Activated T-helper 1 cell treated with Interleukin-2 at 50 U/mL for 16 hours (primary cell): ENCODE measurements around the gene ZNF862.

ENCODE experiments used
- DNase-seq: peaks from one replicate; pipeline ENCODE4 v3.0.0-alpha.2; 2020; ENCODE audit warnings: low read depth

ZNF862 gene

GRCh38 chr7:149866779-149867447, 28.7 kb downstream of the ZNF862 start:
- no peak for DNase-seq

DNA sequence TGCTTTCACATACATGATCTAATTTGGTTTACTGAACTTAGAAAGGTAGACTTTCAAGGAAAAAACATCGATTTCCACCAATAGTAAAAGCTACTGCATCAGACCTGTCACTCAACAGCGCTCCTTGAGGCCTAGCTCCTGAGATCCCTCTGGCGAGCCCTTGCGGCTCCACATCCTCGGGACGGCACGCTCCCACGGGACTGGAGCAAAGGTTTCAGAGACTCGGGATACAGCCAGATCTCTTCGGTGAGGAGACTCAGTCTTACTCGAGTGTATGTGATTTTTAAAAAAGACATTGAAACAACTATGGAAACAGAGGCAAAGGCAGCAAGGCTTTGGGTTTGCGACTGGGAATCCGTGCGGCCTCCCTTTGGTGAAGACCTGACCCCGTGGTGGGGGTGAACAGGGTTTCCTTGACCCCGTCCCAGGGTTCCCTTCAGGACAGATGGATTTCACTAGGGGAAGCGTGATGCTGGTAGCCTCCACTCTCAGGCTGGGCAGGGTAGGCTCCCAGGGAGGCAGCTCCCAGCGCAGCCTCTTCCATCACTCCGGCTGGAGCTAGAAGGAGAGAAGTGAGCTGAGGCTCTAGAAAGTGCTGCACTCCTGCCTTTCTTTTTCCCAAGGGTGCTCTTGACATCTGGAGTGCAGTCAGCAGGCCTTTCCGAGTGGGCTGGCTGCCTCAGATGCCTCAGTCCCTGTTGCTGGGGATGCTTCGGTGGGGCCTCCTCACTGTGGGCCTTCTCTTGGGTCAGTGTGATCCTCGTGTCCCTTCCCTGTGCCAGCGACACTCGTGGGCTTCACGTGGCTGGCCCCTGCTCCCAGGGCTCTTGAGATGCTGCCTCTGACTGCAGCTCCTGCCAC, 29.8 kb downstream of the ZNF862 start:
- DNase-seq: no peak

DNA sequence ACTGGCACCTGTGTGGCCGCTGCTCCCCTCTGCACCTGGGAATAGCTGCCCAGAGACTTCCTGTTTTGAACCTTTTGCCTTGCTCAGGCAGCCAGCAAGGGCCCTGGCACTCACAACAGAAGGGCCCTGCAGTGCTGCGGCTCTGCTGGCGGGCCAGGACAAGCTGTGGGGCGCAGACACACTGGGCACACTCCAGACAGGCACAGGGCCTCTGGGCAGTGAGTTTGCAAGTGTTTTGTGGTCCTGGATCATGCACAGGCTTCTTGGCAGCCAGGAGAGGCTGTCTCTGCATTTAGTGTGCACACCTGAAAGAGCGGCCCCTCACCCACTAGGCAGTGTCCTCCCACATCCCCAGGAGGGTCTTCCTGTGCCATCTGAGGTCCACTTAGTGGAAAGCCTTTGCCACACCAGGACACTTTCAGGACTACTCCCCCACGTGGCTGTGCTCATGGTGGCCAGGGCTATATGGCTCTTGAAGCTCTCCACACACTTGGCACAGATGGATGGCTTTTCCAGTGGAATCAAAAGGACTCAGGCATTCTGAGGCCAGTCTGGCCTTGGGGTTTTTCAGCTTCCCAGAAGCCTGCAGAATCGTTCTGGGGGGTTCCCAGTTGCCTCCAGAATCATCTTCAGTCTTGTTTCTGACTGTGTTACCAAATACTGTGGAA, 30.6 kb downstream of the ZNF862 start:
- DNase-seq: no peak

DNA sequence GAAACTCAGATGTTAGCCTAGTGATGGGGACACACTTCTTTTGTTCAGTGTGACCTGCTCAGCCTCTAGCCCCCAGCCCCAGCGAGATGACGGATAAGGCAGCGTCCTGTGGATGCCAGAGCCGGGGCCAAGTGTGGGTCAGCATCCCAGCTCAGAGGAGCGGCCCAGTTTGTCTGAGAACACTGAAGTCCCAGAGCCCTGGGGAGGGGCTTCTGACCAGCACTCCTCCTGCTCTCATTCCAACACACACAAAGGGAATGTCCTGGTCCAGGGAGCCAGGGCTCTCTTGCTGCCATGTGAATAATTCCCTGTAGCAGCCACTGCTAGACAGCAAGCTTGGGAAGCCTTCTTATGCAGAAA, 31.1 kb downstream of the ZNF862 start:
- no peak for DNase-seq

DNA sequence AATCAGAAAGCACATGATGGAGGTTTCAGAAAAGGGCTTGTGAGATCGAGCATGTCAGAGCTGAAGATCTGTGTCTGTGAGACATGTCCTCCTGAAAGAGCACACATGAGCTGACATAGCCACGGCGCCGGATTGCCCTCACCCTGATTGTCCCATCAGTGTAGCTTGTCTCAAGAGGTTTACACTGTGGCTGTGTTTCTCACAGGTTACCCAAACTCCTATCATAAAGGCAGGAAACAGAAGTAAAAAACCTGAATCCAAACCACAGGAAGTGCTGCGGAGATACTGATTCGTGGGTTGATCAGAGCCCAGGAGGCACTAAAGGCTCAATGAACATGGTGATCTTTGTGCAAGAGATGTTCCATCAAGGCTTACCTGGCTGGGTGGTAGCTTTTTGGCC, 31.7 kb downstream of the ZNF862 start:
- no peak for DNase-seq

DNA sequence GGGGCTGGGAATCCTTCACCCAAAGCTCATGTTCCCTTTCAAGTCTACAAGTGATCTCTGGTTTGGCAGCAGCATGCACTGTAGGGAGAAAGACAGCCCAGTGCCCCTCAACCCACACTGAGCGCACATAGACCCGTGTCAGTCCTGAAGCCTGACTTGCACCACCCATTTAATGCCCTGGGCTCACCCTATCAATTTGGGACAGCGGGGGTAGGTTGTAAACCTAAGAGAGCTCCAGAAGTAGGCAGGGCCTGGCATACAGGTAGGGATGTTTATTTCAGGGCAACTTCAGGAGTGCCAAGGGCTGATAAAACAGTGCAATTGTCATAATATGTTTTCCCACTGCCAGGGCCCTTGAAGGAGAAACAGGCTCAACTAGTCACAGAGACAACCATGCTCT, 32.1 kb downstream of the ZNF862 start:
- no peak for DNase-seq

GRCh38 chr7:149870701-149871483, 32.7 kb downstream of the ZNF862 start:
- no peak for DNase-seq

DNA sequence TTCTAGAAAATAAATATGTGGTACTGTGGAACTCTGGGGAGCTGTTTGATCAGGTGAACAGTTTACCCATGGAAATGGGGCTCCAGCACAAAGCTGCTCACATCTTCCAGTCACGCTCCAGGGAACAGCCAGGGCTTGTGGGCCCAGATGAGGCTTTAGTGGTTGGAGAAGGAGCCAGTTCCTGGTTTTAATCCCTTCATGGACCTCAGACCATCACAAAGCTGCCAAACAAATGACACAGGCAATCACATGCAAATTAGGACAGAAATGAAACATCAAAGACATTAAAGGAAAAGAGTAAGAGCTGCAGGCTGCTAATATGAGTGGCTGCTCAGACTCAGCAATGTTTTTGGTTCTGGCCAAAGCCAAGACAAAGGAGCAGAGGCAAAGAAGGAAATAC, 33.4 kb downstream of the ZNF862 start:
- no peak for DNase-seq

DNA sequence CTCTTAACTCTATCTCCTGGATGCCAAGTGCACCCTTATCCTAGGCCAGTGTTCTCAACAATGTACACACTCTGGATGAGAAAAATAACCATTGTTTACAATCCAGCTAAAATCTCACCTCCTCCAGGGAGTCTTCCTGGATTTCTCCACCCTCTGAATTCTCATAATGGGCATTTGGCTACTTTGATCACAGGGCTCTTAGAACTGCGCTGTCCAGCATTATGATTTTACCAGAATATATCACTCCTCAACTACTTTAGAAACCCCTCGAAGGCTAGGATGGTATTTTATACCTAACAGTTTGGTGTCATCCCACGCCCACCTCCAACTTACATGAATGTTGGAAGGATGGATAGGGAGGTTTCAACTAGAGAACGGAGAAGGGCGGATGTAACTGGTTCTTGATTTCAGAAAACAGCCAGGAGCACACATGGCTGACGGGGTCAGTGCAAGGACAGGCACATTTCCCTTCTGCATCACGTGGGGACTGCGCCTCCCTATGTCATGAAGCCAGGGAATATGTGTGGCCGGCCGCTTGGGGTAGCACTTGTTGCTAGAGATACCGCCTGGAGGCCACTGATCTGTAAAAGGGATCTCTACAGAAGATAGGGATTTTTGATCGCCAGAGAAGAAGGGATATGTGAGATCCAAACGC, 34.4 kb downstream of the ZNF862 start:
- no peak for DNase-seq

- peak; percentile 88 for DNase-seq
Observed at GRCh38 chr7:149873074-149873969, 35.1 kb downstream of the ZNF862 start, which contains the start of gene ATP6V0E2. Gene ATP6V0E2 (plus strand): TSS chr7:149873969. CDS start chr7:149874066, 97 bp downstream.

GRCh38 chr7:149873970-149874643, 35.9 kb downstream of the ZNF862 start:
- DNase-seq: no peak

DNA sequence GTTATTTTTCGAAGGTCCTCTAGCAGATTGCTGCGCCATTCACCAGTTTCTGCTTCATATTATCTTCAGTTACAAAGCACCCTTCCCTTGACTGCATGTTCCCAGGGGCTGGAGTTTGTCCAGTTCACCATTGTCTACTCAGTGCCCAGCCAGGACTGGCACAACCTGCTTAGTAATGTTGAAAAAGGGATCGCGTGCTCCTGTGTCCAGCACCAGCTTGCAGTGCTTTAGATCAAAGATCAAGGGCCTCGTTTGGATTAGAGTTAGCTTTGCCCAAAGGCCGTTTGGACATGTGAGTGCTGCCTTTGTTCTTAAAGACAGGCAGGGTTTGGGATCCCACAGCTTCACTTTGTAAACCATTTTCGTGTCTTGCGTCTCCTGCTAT, 36.5 kb downstream of the ZNF862 start:
- no peak for DNase-seq

DNA sequence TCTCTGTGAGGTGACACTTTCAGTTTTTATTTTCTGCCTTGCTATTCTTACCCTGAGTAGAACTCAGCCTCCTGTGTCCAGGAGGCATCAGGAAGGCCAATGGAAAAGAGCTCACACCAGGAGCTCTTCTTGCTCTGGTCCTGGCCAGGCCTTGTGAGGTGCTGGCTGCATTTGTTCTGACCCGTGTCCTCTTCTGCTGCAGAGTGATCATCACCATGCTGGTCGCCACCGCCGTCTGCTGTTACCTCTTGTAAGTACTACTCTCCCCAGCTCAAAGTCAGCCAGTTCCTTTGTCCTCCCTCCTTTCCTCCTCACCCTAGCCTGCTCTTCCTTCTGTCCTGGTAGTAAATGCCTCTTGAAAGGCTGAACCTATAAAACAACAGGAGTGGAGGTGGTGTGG, 37.2 kb downstream of the ZNF862 start:
- DNase-seq: no peak

DNA sequence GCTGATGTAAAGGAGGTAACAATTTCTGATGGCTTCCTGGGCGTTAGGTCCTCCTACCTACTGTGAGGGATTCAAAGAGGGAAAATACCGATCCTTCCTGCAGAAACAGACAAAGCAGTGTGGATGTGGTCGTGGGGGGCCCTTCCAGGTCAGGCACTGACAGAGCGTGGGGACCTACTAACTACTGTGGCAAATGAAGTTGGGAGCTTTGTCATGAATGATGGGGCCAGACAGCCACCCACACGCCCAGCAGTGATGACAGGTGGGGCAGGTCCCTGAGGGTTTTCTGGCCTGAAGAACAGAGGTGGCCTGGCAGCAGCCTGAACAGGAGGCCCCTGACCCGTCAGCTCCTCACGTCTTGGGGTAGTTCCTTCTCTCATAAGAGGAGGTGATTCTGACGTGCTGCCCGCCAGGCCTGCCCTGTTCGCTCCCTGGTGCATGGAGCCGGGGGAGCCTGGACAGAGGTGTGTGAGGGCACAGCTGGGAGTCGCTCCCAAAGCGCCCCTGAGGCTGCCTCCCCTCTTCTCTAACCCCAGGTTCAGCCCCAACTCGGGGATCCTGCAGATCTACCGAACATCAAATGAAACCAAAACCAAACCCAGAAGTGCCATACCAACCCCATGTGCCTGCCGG, 39.8 kb downstream of the ZNF862 start:
- no peak for DNase-seq

- DNase-seq: no peak
Observed at GRCh38 chr7:149878523-149878921, 40.3 kb downstream of the ZNF862 start.

DNA sequence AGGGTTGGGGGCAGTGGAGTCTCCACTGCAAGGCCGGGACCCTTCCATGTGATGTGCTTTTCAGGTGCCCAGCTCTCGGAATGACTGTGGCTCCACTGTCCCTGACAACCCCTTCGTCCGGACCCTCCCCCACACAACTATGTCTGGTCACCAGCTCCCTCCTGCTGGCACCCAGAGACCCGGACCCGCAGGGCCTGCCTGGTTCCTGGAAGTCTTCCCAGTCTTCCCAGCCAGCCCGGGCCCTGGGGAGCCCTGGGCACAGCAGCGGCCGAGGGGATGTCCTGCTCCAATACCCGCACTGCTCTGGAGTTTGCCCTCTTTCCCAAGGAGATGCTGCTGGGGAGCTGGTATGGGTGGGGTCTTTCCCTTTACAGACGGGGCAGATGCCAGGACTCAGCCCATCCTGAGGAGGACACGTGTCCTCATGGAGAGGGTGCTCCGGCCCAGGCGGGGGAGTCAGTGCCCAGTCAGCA, 41.1 kb downstream of the ZNF862 start:
- no peak for DNase-seq

GRCh38 chr7:149879766-149880637, 41.8 kb downstream of the ZNF862 start:
- no peak for DNase-seq

GRCh38 chr7:149880638-149881311, 42.6 kb downstream of the ZNF862 start:
- DNase-seq: no peak
